ENCODE results near the gene COLQ.

- TF ChIP-seq CTCF (IDR thresholded peaks at IDR 0.05): no peak
- no peak for TF ChIP-seq POLR2A (IDR thresholded peaks at IDR 0.05)
These were observed 77.5 kb downstream of the COLQ start for GRCh38 chr3:15443826-15444524.

Measured in body of pancreas (tissue), 4 donors.